ENCODE data around the gene SIRT5.

The SIRT5 gene

DNA sequence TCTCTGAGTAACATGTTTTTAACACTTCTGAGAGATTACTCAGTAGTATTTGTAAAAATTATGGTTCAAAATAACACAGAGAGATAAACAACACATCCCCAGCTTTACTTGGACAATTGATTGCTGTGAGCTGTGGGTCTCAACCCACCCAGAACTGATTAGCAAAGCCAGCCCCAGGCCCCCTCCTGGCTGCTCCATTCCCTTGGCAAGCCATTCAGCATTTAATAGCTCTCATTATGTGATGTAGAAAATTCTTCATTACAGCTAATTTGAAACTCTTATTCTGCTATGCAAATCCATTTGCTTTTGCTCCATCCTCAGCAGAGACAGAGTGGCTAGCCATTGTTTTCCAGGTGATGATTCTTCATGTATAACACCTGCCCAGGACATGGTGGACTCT, 16.6 kb upstream of the SIRT5 start (continued):
- no peak for TF ChIP-seq ZSCAN5A (tag by site-specific recombination; IDR thresholded peaks at IDR 0.05)
- no peak for TF ChIP-seq HOXC10 (CRISPR knock-in tag; IDR thresholded peaks at IDR 0.05)
- no peak for TF ChIP-seq ZBTB17 (tag by site-specific recombination; IDR thresholded peaks at IDR 0.05)
- TF ChIP-seq ZSCAN16 (tag by site-specific recombination; IDR thresholded peaks at IDR 0.05), result no peak
- no peak for TF ChIP-seq ZNF157 (tag by site-specific recombination; IDR thresholded peaks at IDR 0.05)
- no peak for TF ChIP-seq ZNF23 (tag by site-specific recombination; IDR thresholded peaks at IDR 0.05; ENCODE audit: borderline replicate concordance)
- no peak for TF ChIP-seq ZBTB11 (tag by site-specific recombination; conservative IDR thresholded peaks at IDR 0.05; ENCODE audit: low read depth)
- TF ChIP-seq WT1 (tag by site-specific recombination; IDR thresholded peaks at IDR 0.05), result no peak
- no peak for TF ChIP-seq RBAK (tag by site-specific recombination; IDR thresholded peaks at IDR 0.05)
- no peak for TF ChIP-seq ZNF132 (tag by site-specific recombination; IDR thresholded peaks at IDR 0.05; ENCODE audit: borderline replicate concordance)

GRCh38 chr6:13558718-13559117, 15.7 kb upstream of the SIRT5 start:
- peaks cover 6% of the 10 kb centered on the region for H3K4me1 ChIP-seq (ENCODE audit: control insufficient read depth, insufficient read depth, low read length)
- H3K4me3 ChIP-seq (ENCODE audit: low read depth, low read length), result no peak overlapping the region
- no peak overlapping the region for H3K27ac ChIP-seq (ENCODE audit: extremely low read depth, low read depth, low read length)
- no peak for TF ChIP-seq ZNF600 (tag by site-specific recombination; IDR thresholded peaks at IDR 0.05)
- no peak for TF ChIP-seq ZBTB48 (tag by site-specific recombination; IDR thresholded peaks at IDR 0.05)
- no peak for TF ChIP-seq ZNF514 (tag by site-specific recombination; IDR thresholded peaks at IDR 0.05)
- no peak for TF ChIP-seq ZNF366 (tag by site-specific recombination; conservative IDR thresholded peaks at IDR 0.05)
- no peak for TF ChIP-seq ZNF792 (tag by site-specific recombination; IDR thresholded peaks at IDR 0.05)
- no peak for TF ChIP-seq IKZF3 (tag by site-specific recombination; IDR thresholded peaks at IDR 0.05)
- TF ChIP-seq GLI2 (tag by site-specific recombination; IDR thresholded peaks at IDR 0.05; ENCODE audit: borderline replicate concordance, low read depth), result no peak
- TF ChIP-seq AEBP2 (tag by site-specific recombination; IDR thresholded peaks at IDR 0.05; ENCODE audit: borderline replicate concordance), result no peak
- TF ChIP-seq KLF8 (tag by site-specific recombination; IDR thresholded peaks at IDR 0.05), result no peak
- no peak for TF ChIP-seq ZNF169 (tag by site-specific recombination; IDR thresholded peaks at IDR 0.05)
- no peak for TF ChIP-seq ZNF624 (tag by site-specific recombination; IDR thresholded peaks at IDR 0.05)
- TF ChIP-seq, protein P1, sequence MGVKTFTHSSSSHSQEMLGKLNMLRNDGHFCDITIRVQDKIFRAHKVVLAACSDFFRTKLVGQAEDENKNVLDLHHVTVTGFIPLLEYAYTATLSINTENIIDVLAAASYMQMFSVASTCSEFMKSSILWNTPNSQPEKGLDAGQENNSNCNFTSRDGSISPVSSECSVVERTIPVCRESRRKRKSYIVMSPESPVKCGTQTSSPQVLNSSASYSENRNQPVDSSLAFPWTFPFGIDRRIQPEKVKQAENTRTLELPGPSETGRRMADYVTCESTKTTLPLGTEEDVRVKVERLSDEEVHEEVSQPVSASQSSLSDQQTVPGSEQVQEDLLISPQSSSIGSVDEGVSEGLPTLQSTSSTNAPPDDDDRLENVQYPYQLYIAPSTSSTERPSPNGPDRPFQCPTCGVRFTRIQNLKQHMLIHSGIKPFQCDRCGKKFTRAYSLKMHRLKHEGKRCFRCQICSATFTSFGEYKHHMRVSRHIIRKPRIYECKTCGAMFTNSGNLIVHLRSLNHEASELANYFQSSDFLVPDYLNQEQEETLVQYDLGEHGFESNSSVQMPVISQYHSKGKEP (tag by site-specific recombination; IDR thresholded peaks at IDR 0.05), result no peak
- no peak for TF ChIP-seq ZNF785 (tag by site-specific recombination; IDR thresholded peaks at IDR 0.05)
- no peak for TF ChIP-seq ZNF561 (tag by site-specific recombination; IDR thresholded peaks at IDR 0.05; ENCODE audit: borderline replicate concordance)
- TF ChIP-seq ZNF623 (tag by site-specific recombination; IDR thresholded peaks at IDR 0.05), result no peak
- TF ChIP-seq ZBTB21 (tag by site-specific recombination; IDR thresholded peaks at IDR 0.05), result no peak
- TF ChIP-seq ZNF473 (tag by site-specific recombination; IDR thresholded peaks at IDR 0.05), result no peak
- no peak for TF ChIP-seq ZNF350 (tag by site-specific recombination; IDR thresholded peaks at IDR 0.05)
- no peak for TF ChIP-seq HOXD13 (CRISPR knock-in tag; IDR thresholded peaks at IDR 0.05; ENCODE audit: borderline replicate concordance)
- no peaks in the 10 kb centered on the region for H3K36me3 ChIP-seq (ENCODE audit: control insufficient read depth in 2 of 2, insufficient read depth in 1 of 2, low read length in 2 of 2)
- no peaks in the 10 kb centered on the region for H3K9me3 ChIP-seq (ENCODE audit: control insufficient read depth, insufficient read depth, low read depth, low read length)
- ChIA-PET POLR2A (interaction anchor here (0.6 to 2.1 kb wide), 2 partner anchors 10 to 16 kb away, joined by 3 to 6 read pairs; partner anchors contain the start of gene SIRT5), CTCF (interaction anchor here (0.7 to 6.8 kb wide), 3 partner anchors 15 to 508 kb away, joined by 3 to 62 read pairs (median 3); partner anchors contain the start of gene SIRT5)

Data from HEK293 (cell line).